ENCODE data around the gene CDK5RAP3.

DNA sequence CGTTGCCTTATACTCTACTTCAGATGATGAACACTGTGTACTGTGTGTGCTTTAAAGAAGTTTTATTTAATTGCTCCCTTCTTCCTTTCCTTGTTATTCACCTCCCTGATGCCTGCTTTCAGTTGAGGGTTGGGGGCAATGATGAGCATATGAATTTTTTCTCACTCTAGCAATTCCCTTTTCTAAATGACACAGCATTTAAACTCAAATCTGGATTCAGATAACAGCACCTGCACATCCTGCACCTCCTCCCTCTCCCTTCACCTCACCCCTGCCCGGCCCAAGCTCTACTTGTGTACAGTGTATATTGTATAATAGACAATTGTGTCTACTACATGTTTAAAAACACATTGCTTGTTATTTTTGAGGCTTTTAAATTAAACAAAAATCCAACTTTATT, 42.5 kb upstream of the CDK5RAP3 start:
- TF ChIP-seq GATA2 (IDR thresholded peaks at IDR 0.05; ENCODE audit: low read depth, low read length) (no peak), GATA3 (IDR thresholded peaks at IDR 0.05; ENCODE audit: low read depth, low read length) (no peak)
